ENCODE data around the gene SHC4. TPM values are rescaled to one million over a fixed set of nuclear protein-coding genes. Genes with fewer than 3 reads are reported as not detected.

Gene SHC4
- polyA plus RNA-seq, 1 donor (not counting 4 experiments of a cell fraction or from before 2014, with no cell fraction given) = 0.94 TPM

- H3K4me1 ChIP-seq (ENCODE audit: control insufficient read depth, extremely low read depth, insufficient read depth, low read length) = peaks cover 12% of the 10 kb centered on the region
- H3K27ac ChIP-seq (ENCODE audit: control insufficient read depth, insufficient read depth, low read length) = no peak overlapping the region
- no peaks in the 10 kb centered on the region for H3K27me3 ChIP-seq (ENCODE audit: control insufficient read depth, extremely low read depth, insufficient read depth, low read length)
- H4K20me1 ChIP-seq (ENCODE audit: control insufficient read depth, extremely low read depth, insufficient read depth, low read length) = no peaks in the 10 kb centered on the region
- no peak overlapping the region for H3K4me2 ChIP-seq (ENCODE audit: control insufficient read depth, extremely low read depth, insufficient read depth, low read depth, low read length)
- H2AFZ ChIP-seq (ENCODE audit: control insufficient read depth, low read length) = no peak overlapping the region
- no peak overlapping the region for H3K4me3 ChIP-seq (ENCODE audit: control insufficient read depth in 2 of 3, extremely low read depth in 1 of 3, insufficient read depth in 2 of 3, low read depth in 1 of 3, low read length in 3 of 3)
- H3K36me3 ChIP-seq (ENCODE audit: control insufficient read depth in 2 of 2, extremely low read depth in 1 of 2, insufficient read depth in 2 of 2, low read length in 2 of 2) = no peaks in the 10 kb centered on the region
- no peaks in the 10 kb centered on the region for H3K9me3 ChIP-seq (ENCODE audit: control insufficient read depth, low read depth, low read length)
- H3K9ac ChIP-seq (ENCODE audit: control insufficient read depth, extremely low read depth, insufficient read depth, low read length) = no peak overlapping the region
- no peak for DNase-seq (ENCODE audit: low read depth, low spot score)
- no peaks in the 10 kb centered on the region for H3K9me1 ChIP-seq (ENCODE audit: control insufficient read depth, extremely low read depth, insufficient read depth, low read length)
- TF ChIP-seq CTCF (optimal IDR thresholded peaks at IDR 0.05 in 1 of 3, IDR thresholded peaks at IDR 0.05 in 1 of 3, conservative IDR thresholded peaks at IDR 0.05 in 1 of 3; ENCODE audit: extremely low read depth in 1 of 3, insufficient read depth in 2 of 3, low read length in 3 of 3) (no peak), EZH2 (IDR thresholded peaks at IDR 0.05; ENCODE audit: low read length) (no peak)
- H3K79me2 ChIP-seq (ENCODE audit: control insufficient read depth, insufficient read depth, low read length) = peaks cover 21% of the 10 kb centered on the region
- dilution Hi-C loops (cut with MboI; ENCODE audit: extremely low pct_ligation_motif_present, low sequenced_read_pairs) = no loop called here
- no peak for FAIRE-seq
These were observed 88.3 kb downstream of the SHC4 start for GRCh38 chr15:48875241-48875960.

- TF ChIP-seq CTCF (optimal IDR thresholded peaks at IDR 0.05 in 1 of 3, IDR thresholded peaks at IDR 0.05 in 1 of 3, conservative IDR thresholded peaks at IDR 0.05 in 1 of 3; ENCODE audit: extremely low read depth in 1 of 3, insufficient read depth in 2 of 3, low read length in 3 of 3) (no peak), EZH2 (IDR thresholded peaks at IDR 0.05; ENCODE audit: low read length) (no peak)
- dilution Hi-C loops (cut with MboI; ENCODE audit: extremely low pct_ligation_motif_present, low sequenced_read_pairs) = loop anchor here (5.0 kb wide), 1 partner anchor 75 kb away; no protein-coding TSS in a partner anchor
- FAIRE-seq (no peak), DNase-seq (ENCODE audit: low read depth, low spot score) (no peak)
- no peaks in the 10 kb centered on the region for H3K9me1 ChIP-seq (ENCODE audit: control insufficient read depth, extremely low read depth, insufficient read depth, low read length)
- H3K27ac ChIP-seq (ENCODE audit: control insufficient read depth, insufficient read depth, low read length) = no peak overlapping the region
- H3K4me3 ChIP-seq (ENCODE audit: control insufficient read depth in 2 of 3, extremely low read depth in 1 of 3, insufficient read depth in 2 of 3, low read depth in 1 of 3, low read length in 3 of 3) = no peak overlapping the region
- no peak overlapping the region for H3K4me2 ChIP-seq (ENCODE audit: control insufficient read depth, extremely low read depth, insufficient read depth, low read depth, low read length)
- no peak overlapping the region for H2AFZ ChIP-seq (ENCODE audit: control insufficient read depth, low read length)
- no peaks in the 10 kb centered on the region for H3K9me3 ChIP-seq (ENCODE audit: control insufficient read depth, low read depth, low read length)
- H3K4me1 ChIP-seq (ENCODE audit: control insufficient read depth, extremely low read depth, insufficient read depth, low read length) = peaks cover 17% of the 10 kb centered on the region
- H3K9ac ChIP-seq (ENCODE audit: control insufficient read depth, extremely low read depth, insufficient read depth, low read length) = no peak overlapping the region
- no peaks in the 10 kb centered on the region for H3K27me3 ChIP-seq (ENCODE audit: control insufficient read depth, extremely low read depth, insufficient read depth, low read length)
- no peaks in the 10 kb centered on the region for H3K36me3 ChIP-seq (ENCODE audit: control insufficient read depth in 2 of 2, extremely low read depth in 1 of 2, insufficient read depth in 2 of 2, low read length in 2 of 2)
- no peaks in the 10 kb centered on the region for H3K79me2 ChIP-seq (ENCODE audit: control insufficient read depth, insufficient read depth, low read length)
- H4K20me1 ChIP-seq (ENCODE audit: control insufficient read depth, extremely low read depth, insufficient read depth, low read length) = no peaks in the 10 kb centered on the region
These were observed 91.1 kb downstream of the SHC4 start for GRCh38 chr15:48872632-48873031.
